Esophagus squamous epithelium (tissue), 5 donors: ENCODE data around the gene RERE. TPM values are rescaled to one million over a fixed set of nuclear protein-coding genes. Genes with fewer than 3 reads are reported as not detected.

ENCODE experiments used
- DNase-seq: peaks from one replicate; lab custom pipeline; 2025; lab: John Stamatoyannopoulos, UW
- H3K27ac ChIP-seq, 4 donors: fragments of 200-600 bp; sonication (generic); one replicate each; pipeline ENCODE4 v1.5.1; 2016 to 2019; ENCODE audit warnings: mild to moderate bottlenecking in 1 of 4
- H3K27me3 ChIP-seq, 4 donors: fragments of 200-600 bp; sonication (generic); 1 replicate in 3 of 4; 2 replicates in 1 of 4; pipeline versions ENCODE4 v1.5.1 to v1.6.0; 2017 to 2021; ENCODE audit warnings: antibody characterized with exemption in 1 of 4
- H3K36me3 ChIP-seq, 3 donors: fragments of 200-600 bp; sonication (generic); one replicate each; pipeline ENCODE4 v1.5.1; 2016 to 2019
- H3K4me1 ChIP-seq, 3 donors: fragments of 200-600 bp; sonication (generic); one replicate each; pipeline ENCODE4 v1.5.1; 2017 to 2019
- H3K4me3 ChIP-seq, 4 donors: fragments of 200-600 bp; sonication (generic); 1 replicate in 3 of 4; 2 replicates in 1 of 4; pipeline ENCODE4 v1.5.1; 2016 to 2019; ENCODE audit warnings: mild to moderate bottlenecking in 2 of 4, moderate library complexity in 1 of 4
- H3K9me3 ChIP-seq, 3 donors: fragments of 200-600 bp; sonication (generic); one replicate each; pipeline ENCODE4 v1.5.1; 2016 to 2019
- CTCF ChIP-seq, 6 experiments: fragments of 450-650 bp in 4 of 6; fragments of 200-600 bp in 2 of 6; sonication (generic) in 2 of 6; IDR thresholded peaks; one replicate each; pipeline ENCODE4 v1.5.1; 2016 to 2019; ENCODE audit warnings: antibody characterized with exemption in 6 of 6, mild to moderate bottlenecking in 4 of 6, moderate library complexity in 4 of 6
- POLR2A ChIP-seq, 4 donors: fragments of 450-650 bp; IDR thresholded peaks; one replicate each; pipeline ENCODE4 v1.6.1; 2017; ENCODE audit warnings: antibody characterized with exemption in 4 of 4, mild to moderate bottlenecking in 4 of 4, moderate library complexity in 3 of 4
- WGBS, 2 donors: methylation state at CpG; one replicate each; pipeline ENCODE4 v1.1.5; 2018; 5-methylcytosine and 5-hydroxymethylcytosine counted together
- intact Hi-C: fragments of 100-400 bp; cut with DNase I; formaldehyde crosslinking; loops from one replicate; pipeline ENCODE4 v1.15.0; 2022
- total RNA-seq, 4 donors: library from RNA; depleted of rRNA; stranded (reverse); fragments of >200 nt; gene quantifications; one replicate each; pipeline ENCODE4 v1.1.0, GENCODE V29; 2016
- donor health status: DM: yes; HTN: yes; CAD: no.

Gene RERE
- total RNA-seq, 4 donors from 2014 or later, result 27.5 to 56.6 (median 32.1) TPM

GRCh38 chr1:8687039-8687438, 130.4 kb downstream of the RERE start:
- Histone ChIP-seq H3K4me1 (peaks cover 0 to 61% (median 13%) of the 10 kb centered on the region in 3 donors), H3K27me3 (no peaks in the 10 kb centered on the region), H3K4me3 (no peak overlapping the region), H3K36me3 (no peaks in the 10 kb centered on the region), H3K27ac (peak overlapping the region in 3 of 4 donors; percentile 28 to 61 (median 58)), H3K9me3 (no peaks in the 10 kb centered on the region)
- intact Hi-C loops, result no loop called here
- TF ChIP-seq CTCF (IDR thresholded peaks at IDR 0.05) (no peak), POLR2A (IDR thresholded peaks at IDR 0.05) (no peak)
- no peak for DNase-seq
- 36 to 51% methylated on average over 4 of the region's 4 CpGs for WGBS, 2 donors

GRCh38 chr1:8685463-8685862, 132.0 kb downstream of the RERE start:
- Histone ChIP-seq H3K9me3 (no peaks in the 10 kb centered on the region), H3K27ac (no peak overlapping the region), H3K36me3 (no peaks in the 10 kb centered on the region), H3K27me3 (no peaks in the 10 kb centered on the region), H3K4me3 (no peak overlapping the region), H3K4me1 (peaks cover under 1 to 77% (median 13%) of the 10 kb centered on the region in 3 donors)
- 61 to 69% methylated on average over 8 of the region's 8 CpGs for WGBS, 2 donors
- DNase-seq, result no peak
- intact Hi-C loops, result no loop called here
- TF ChIP-seq POLR2A (IDR thresholded peaks at IDR 0.05), result no peak
- no peak for TF ChIP-seq CTCF (IDR thresholded peaks at IDR 0.05)

GRCh38 chr1:8684590-8684989, 132.8 kb downstream of the RERE start:
- intact Hi-C loops, result no loop called here
- Histone ChIP-seq H3K4me1 (peaks cover 4 to 86% (median 21%) of the 10 kb centered on the region in 3 donors), H3K9me3 (no peaks in the 10 kb centered on the region), H3K4me3 (no peak overlapping the region), H3K27me3 (no peaks in the 10 kb centered on the region), H3K36me3 (no peaks in the 10 kb centered on the region), H3K27ac (no peak overlapping the region)
- TF ChIP-seq POLR2A (IDR thresholded peaks at IDR 0.05) (no peak), CTCF (IDR thresholded peaks at IDR 0.05) (no peak)
- WGBS, 2 donors, result 92 to 100% methylated on average over 1 of the region's 1 CpG
- DNase-seq, result no peak

- no peak overlapping the region for H3K27ac ChIP-seq
- intact Hi-C loops, result no loop called here
Measured at GRCh38 chr1:8682573-8682972, 134.9 kb downstream of the RERE start.

GRCh38 chr1:8681911-8682310, 135.5 kb downstream of the RERE start:
- Histone ChIP-seq H3K4me1 (peaks cover 4 to 82% (median 19%) of the 10 kb centered on the region in 3 donors), H3K36me3 (no peaks in the 10 kb centered on the region), H3K4me3 (no peak overlapping the region), H3K27me3 (no peaks in the 10 kb centered on the region), H3K9me3 (no peaks in the 10 kb centered on the region), H3K27ac (no peak overlapping the region)
- no peak for TF ChIP-seq CTCF (IDR thresholded peaks at IDR 0.05)
- TF ChIP-seq POLR2A (IDR thresholded peaks at IDR 0.05), result no peak
- WGBS, 2 donors, result 78 to 83% methylated on average over 1 of the region's 1 CpG
- no peak for DNase-seq
- intact Hi-C loops, result no loop called here

More at GRCh38 chr1:8682573-8682972, 134.9 kb downstream of the RERE start:
- Histone ChIP-seq H3K36me3 (no peaks in the 10 kb centered on the region), H3K27me3 (no peaks in the 10 kb centered on the region), H3K4me1 (peaks cover 4 to 89% (median 24%) of the 10 kb centered on the region in 3 donors), H3K4me3 (no peak overlapping the region), H3K9me3 (no peaks in the 10 kb centered on the region)
- no peak for DNase-seq
- TF ChIP-seq CTCF (IDR thresholded peaks at IDR 0.05), result no peak
- no peak for TF ChIP-seq POLR2A (IDR thresholded peaks at IDR 0.05)
- 39 to 56% methylated on average over 4 of the region's 4 CpGs for WGBS, 2 donors
